NCI-H146 treated with DMSO at 0.1 percent for 48 hours (cell line): Measurements from ENCODE around the gene TREM1.

Experiments used
- DNase-seq: peaks from one replicate; lab custom pipeline; 2025; ENCODE audit not compliant: unreplicated experiment; lab: John Stamatoyannopoulos, UW

The TREM1 gene

DNA sequence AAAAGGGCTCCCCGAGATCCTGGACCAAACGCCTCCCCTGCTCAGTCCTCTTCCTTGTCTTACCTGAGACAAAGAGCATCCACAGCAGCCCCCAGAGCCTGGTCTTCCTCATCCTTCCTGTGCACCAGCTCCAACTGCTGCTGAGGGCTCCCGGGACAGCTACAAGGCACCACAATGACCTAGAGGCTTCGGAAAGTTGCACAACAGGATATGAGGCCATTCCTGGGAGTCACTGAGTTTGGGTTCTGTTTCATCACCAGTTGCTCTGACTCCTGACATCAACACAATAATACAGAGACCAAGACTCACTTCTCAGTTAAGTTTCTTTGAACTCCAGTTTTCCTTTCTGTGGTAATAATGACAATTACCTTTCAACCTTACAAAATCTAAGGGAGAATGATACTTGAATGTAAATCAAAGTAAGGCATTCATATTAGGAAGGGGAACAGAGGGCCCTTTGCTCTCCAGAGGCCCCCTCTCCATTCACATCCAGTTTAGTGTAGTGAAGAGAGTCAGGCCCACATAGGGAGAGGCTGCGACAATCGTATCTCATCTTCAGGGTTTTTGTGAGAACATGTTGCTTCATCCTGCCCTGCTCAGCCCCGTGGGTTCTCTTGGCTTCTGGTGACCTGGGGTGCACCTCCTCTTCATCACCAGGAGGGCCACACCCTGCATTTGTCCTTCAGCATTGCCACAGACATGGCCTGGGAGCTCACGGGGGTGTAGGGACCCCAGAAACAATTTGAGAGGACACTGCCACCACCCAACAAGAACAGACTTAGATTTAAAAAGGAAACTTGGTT is at the start of gene TREM1:
Gene TREM1, minus strand, starts transcription at position 139 of the 803 bp plus-strand sequence. Its CDS starts 27 bp downstream, at position 112.
- DNase-seq: no peak

- peak; percentile 67 for DNase-seq
Observed at GRCh38 chr6:41335943-41336342, 49.5 kb upstream of the TREM1 start.

DNA sequence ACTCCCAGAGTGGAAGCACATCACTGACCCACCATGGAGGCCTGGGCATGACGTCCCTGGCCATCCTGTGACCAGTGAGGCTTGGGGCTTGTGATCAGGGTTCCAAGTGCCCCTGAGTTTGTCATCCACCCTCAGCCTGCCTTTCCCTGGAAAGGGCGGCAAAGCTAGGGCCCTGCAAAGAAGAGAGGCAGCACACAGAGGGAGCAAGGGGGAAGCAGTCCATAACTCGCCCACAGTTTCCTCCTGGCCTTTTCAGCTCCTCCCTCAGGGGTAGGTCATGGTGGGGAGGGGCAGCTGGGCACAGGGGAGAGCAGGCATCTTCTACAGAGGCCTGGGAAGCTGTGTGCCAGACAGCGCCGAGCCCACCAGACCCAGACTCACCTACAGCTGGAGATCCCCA is 48.8 kb upstream of the TREM1 start, which contains the start of gene NCR2:
Gene NCR2, plus strand, starts transcription at position 313 of the 400 bp plus-strand sequence. CDS start 269 bp downstream, outside the sequence.
- no peak for DNase-seq

DNA sequence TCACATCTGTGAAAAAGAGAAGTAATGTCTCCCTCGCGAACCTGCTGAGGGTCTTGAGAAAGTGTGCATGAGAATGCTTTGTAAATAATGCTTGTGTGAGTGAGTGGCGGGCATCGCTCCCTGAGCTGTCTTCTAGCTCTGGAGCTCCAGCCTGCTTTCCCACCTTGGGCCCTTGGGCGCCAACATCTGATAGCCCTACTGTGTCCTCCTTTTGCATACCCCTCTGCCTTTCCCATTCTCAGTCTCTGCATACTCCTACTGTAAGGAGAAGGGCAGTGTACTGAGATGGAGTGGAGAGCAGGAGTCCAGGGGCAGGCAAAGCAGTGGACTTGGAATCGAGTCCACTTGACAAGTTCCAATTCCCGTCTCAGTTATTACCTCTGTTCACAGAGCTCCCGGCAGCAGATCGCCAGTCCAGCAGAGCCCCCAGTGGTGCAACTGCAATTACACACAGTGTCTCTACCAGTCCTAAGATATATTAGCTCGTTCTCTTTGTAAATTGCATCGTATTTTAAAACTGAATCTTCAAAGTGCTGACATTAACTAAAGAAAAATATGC is 48.1 kb upstream of the TREM1 start:
- DNase-seq: no peak

- no peak for DNase-seq
Observed at GRCh38 chr6:41332842-41333736, 46.6 kb upstream of the TREM1 start.

DNA sequence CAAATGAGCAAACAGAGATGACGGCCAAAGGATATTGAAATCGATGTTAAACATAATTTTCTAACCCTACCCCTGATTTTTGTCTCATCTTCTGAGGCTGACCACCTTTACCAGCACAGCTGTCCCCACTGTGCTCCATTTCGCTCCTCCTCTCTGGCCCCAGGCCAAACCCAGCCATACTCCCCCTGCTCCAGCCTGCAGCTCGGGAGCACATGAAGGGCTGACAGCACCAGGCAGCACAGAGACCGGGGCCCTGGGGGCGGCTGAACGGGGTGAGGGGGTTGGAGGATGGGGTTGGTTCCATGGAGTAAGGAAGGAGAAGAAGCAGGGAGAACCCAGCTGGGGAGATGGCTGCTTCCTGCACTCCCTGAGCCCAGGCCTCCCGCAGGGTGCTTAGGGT is 45.8 kb upstream of the TREM1 start:
- no peak for DNase-seq

DNA sequence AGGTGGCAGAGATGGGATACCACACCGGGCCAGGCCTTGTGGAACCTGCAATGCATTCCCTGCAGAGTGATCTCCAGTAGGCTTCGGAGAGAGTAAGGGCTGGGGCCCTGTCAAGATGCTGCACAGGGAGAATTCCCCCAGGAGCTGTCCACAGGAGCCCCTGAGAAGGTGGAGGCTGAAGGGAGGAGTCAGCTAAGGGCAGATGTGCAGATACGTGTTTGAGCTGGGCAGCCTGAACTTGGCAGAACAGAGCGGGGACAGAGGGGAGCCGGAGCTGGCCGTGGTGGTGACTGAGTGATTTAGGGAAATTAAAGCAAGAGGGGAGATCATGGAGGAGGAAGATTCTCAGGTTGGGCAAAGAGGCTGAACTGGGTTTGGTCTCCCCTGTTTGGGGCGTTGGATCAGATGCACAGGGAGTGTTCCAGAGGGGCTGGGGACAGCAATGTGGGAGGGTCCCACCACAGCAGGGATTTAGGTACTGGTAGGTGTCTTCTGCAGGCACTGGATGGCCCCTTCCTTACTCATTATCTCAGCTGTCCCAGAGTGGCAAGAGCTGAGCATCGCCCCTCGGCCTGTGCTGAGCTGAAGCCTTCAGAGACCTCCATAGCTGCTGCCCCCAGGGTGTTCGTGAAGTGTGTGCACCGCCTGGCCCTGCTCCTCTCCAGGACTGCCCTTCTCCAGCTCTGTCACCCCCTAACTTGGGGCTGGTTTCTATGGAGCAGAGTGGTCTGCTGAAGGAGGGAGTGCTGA is 45.1 kb upstream of the TREM1 start:
- DNase-seq: no peak

- DNase-seq: no peak
Observed at GRCh38 chr6:41327177-41327576, 40.7 kb upstream of the TREM1 start.

DNA sequence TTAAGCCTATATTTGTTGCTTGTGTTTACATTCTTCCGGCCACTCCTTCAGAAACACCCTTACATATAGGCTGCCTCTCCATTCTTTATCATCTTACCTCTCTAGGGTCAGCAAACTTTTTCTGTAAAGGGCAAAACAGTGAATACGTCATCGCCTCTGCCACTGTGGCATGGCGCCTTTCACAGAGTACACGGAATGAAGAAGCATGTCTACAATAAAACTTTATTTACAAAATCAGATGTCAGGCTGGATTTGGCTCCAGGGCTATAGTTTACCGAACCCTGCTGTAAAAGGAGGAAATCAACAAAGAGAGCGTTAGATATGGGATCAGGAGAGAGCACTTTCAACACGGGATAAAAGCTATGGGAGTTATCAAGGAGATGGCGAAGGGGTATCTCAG is 39.6 kb upstream of the TREM1 start:
- DNase-seq: no peak

- DNase-seq: no peak
Observed at GRCh38 chr6:41325446-41326066, 39.1 kb upstream of the TREM1 start.

DNA sequence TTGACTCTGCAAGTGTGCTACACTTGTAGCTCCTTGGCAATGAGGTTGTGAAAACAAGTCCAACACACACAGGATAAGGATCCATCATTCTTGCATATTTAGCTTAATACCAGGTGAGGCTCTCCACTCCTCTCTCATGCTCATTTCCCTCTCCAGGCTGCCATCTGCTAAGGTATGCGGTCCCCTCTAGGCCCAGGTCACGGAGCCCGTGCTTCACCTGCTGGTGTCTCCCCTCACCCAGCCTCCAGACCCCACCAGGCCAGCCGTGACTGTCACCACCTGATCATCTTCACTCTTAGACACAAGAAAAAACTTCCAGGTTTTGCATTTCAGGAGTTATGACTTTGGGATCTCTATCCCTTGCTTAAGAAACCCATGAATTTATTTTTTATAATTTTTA is 34.7 kb upstream of the TREM1 start:
- no peak for DNase-seq

DNA sequence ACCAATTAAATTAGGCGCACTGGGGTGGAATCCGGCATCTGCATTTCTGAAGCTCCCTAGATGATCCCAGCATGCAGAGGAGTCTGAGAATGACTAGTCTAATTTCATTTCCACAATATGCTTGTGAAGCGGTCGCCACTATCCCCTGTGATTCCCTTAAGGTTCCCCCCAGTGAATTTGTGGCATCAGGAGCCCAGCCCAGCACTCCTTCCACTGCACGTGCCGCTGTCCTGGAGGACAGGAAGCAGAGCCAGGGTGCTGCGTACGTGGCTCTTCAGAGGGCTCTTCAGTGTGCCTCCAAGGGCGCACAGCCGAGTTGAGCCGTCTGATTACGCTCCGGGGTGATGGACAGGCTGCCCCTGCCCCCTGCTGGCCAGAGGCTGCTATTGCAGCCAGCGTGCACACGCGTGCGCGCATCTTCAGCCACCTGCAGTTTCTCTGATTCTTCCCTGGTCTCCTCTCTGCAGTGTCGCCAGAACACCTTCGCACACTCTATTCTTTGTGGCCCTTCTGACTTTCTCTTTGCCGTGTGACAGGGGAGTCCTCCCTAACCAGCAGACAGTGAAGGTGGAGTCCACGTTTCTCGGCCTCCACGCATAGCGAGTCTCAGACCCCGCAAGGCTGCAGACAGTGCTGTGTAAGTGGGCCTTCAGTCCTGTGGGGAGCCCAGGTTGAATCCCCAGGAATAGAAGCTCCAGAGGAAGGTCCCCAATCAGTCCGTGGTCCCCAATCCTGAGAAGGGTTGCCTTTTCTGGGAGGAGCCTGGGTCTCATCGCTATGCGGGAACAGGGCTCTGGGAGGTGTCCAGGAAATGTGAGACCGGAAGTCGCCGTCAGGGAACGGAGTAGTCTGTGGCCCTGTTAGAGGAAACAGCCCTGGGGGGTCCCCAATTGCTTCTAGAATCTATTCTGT is 32.4 kb upstream of the TREM1 start:
- peak; percentile 93 for DNase-seq

DNA sequence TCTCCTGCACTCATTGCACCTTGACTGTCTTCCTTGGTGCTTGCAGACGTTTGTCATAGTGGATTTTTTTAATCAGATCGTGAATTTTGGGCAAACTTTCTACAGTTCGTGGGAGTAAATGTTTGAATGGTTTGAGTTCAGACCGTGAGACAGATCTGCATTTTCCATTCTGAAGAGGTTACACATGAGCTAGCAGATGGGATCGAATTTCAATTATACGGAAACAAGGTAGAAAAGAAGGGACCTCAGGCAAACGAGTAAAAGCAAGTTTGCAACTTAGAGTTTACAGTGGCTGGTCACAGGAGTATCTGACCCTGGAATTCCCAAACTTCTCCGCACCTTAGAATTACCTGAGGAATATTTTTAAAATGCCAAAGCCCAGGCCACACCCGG is 31.8 kb upstream of the TREM1 start:
- peak; percentile 73 for DNase-seq

DNA sequence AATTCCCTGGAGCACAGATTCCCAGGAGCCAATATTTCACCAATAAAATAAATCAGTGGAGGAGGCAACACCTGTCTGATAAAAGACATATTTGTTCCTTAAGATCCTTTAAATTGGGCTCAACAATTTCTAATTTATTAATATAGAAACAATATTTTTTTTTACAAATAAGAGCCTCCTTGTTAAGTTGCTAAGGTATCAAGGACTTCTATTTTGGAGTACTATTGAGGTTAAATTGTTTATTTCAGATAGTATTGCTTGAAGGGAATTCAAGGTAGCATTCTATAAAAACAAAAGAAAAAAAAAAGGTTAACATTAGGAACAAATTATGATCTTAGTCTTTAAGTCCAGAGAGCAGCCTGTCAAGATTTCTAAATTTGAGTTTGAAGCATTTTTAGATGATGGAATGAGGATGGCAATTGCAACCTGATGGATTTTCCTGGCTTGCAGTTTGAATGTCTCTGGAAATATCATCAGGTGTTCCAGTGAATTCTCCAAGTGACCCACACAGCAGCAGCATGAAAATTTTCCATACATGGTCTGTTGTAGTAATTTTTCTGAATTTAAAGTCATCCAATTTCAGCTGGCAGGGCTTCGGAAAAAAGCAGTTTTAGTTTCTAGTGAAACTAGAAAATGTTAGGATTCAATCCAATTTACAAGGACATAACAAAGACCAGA is 29.6 kb upstream of the TREM1 start:
- no peak for DNase-seq

DNA sequence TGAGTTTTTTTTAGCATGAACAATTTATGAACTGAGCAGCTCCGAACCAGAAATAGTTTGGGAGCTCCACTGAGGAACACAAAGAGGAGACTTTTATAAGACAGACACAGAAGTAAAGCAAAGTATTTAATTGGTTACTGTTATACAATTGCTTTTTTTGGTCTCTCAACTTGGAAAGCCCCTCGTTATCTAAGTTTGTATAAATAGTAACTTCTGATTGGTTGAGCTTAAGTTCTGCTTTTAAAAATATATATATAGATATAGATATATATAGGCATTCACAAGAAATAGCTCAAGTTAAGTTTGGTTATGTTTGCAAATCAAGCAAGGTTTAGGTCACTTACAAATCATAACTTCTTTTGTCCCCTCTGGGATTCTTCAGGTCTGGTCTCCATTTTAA is 28.7 kb upstream of the TREM1 start:
- no peak for DNase-seq

DNA sequence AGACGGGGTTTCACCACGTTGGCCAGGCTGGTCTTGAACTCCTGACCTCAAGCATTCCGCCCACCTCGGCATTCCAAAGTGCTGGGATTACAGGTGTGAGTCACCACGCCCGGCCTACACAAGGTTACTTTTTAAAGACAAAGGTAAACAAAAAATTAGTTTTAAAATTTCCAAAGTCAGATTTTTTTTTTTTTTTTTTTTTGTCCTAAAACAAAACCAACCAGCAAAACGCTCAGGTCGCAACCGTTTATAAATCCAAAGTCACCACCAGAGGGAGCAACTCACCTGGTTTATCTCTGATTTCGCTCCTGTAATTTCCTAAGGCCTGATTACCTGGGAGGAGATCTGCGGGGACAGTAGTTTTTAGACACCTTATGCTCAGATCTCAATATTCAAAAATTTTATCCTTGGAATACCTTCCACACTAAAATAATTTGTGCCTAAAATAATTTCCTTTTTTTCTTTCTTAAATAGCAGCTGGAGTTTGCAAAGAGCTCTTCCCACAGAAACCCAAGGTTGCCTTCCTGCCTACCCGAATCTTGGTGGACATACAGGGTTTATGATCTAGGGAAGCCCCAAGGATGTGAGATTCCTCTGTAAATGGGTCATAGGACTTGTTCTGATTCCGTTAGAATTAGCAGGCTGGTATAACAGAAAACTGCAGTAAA is 19.8 kb upstream of the TREM1 start:
- peak; percentile 84 for DNase-seq

GRCh38 chr6:41302638-41303037 is 16.2 kb upstream of the TREM1 start:
- no peak for DNase-seq

- no peak for DNase-seq
Observed at GRCh38 chr6:41298785-41299502, 12.5 kb upstream of the TREM1 start.
